Measurements from ENCODE around the gene RNF157.

Gene RNF157

DNA sequence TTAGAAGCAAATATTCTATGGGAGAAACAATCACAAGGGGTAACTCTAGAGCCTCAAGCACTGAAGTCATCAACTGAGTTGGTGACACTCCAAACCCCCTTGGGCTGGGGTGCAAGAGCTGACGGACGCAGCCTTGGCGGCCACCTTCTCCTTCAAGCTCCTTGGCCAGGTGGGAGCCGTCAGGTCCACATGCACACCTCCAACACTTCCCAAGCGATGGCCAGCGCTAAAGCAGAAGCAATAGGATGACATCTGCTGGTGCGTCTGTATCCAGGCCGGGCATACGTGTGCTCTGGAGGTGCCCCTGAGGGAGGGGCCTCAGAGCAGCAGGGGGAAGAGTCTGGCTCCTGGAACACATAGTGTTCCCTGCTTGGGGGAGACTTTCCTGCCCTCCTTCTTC lies 87.1 kb downstream of the RNF157 start:
- TF ChIP-seq, protein P1, sequence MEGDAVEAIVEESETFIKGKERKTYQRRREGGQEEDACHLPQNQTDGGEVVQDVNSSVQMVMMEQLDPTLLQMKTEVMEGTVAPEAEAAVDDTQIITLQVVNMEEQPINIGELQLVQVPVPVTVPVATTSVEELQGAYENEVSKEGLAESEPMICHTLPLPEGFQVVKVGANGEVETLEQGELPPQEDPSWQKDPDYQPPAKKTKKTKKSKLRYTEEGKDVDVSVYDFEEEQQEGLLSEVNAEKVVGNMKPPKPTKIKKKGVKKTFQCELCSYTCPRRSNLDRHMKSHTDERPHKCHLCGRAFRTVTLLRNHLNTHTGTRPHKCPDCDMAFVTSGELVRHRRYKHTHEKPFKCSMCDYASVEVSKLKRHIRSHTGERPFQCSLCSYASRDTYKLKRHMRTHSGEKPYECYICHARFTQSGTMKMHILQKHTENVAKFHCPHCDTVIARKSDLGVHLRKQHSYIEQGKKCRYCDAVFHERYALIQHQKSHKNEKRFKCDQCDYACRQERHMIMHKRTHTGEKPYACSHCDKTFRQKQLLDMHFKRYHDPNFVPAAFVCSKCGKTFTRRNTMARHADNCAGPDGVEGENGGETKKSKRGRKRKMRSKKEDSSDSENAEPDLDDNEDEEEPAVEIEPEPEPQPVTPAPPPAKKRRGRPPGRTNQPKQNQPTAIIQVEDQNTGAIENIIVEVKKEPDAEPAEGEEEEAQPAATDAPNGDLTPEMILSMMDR (IDR thresholded peaks at IDR 0.05) = no peak

DNA sequence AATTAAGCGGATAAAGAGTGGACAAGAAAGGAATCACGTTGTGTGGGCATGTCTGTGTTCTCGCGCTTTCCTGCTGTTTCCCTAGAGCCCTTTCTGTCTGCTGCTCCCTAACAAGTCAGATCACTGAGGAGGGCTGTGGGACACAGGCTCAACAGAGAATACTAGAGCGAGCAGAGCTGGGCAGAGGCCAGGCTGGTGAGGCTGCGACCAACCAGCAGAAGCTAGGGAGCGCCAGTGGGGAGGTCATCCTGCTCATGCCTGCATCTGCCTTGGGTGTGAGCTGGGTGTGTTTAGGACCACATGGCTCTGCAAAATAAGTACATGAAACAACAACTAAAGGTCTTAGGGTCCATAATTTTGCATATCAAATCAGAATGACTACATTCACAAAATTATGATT lies 87.7 kb downstream of the RNF157 start:
- TF ChIP-seq, protein P1 (IDR thresholded peaks at IDR 0.05) = no peak

DNA sequence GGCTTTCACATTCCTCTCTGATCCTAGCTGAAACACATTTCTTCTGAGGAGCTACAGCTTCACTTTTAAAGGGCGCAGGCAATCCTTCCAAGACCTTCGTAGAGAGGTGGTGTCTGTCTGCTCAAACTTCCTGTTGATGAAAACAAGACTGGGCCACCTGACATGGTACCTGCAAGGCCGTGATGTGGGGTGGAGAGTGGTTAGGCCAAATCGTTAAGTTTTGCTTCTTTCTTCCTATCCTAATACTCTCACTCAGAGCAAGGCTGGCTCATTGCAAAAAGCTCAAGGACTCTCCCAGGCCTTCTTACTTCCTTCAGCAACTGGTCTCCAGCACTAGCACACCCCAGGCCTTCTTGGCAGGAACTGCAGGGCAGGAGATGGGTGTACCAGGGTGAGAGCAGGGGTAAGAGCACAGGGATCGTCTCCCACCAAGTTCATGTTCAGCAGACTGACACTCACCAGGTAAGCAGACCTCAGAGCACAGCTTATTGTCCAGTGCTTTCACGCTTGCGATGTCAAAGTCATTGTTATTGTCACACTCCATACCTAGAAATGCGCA lies 88.3 kb downstream of the RNF157 start:
- TF ChIP-seq, protein P1 (IDR thresholded peaks at IDR 0.05) = no peak

DNA sequence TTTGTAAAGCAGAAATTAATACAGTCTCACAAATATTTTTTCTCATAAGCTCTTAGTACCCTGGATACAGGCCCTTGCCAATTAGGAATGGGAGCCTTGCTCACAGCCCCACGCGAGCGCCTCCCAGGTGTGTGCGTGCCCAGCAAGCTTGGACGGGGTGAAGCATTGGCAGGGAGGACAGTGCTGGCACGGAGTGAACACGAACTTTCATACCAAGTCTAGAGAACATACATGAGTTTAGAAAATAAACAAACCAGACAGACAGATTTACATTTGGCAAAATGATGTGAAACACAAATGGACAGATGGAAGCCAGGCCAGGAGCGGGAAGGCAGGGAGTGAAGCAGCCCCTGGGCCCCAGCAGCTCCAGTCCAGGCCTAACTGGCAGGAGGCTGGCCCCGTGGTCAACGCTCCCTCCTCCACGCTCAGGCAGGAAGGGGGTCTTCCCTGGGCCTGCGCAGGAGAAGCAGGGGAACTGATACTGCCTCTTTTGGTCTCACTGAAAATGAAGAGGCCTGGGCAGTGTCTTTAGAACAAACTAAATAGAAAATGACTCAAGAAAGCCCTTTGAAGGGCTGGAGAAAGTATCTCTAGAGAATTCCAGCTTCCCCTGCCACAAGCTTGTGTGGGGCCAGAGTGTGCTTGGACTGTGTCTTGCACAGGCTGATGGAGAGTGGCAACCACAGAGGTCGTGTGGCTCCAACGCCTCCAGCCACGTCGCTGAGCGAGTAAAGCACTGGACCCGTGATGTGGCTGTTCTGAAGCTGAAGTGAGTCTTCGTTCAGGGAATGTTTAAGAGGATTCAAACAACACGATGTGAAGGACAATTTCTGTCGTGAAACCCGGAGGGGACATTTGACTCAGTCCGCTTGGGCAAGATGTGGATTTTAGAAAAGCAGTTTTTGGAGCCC lies 89.3 kb downstream of the RNF157 start:
- TF ChIP-seq, protein P1 (IDR thresholded peaks at IDR 0.05) = no peak

DNA sequence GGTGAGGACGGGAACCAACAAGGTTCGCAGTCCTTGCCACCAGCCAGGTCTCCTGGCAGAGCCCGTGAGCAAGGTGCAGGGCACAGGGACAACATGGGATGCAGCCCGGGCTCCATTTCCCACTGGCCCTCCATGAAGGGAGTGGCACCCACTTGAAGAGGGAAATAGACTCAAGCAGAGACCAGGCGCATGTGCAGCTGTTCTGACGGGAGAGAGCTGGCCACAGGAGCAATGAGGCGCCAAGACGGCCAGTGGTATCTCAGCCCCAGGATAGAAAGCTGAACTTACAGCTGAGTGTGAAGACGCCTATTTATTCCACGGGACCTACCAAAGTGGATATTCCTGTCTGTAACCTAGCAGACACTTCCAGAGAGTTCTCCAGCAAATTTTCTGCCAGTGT lies 91.1 kb downstream of the RNF157 start:
- TF ChIP-seq, protein P1 (IDR thresholded peaks at IDR 0.05) = no peak

DNA sequence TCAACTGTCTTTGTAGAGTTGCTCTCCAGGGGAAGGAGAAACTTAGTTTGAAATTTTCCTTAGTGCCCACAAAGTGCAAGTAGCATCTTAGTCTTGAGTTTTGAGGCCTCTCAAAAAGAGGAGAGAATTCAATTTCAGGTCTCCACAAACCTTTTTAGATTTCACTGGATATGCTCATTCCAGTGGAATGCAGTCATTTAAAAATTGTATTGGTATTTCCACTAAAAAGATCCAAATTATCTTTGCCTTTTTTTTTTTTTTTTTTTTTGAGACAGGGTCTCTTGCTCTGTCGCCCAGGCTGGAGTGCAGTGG lies 92.3 kb downstream of the RNF157 start:
- TF ChIP-seq, protein P1 (IDR thresholded peaks at IDR 0.05) = no peak; the same call in 1 of the 2 replicates

DNA sequence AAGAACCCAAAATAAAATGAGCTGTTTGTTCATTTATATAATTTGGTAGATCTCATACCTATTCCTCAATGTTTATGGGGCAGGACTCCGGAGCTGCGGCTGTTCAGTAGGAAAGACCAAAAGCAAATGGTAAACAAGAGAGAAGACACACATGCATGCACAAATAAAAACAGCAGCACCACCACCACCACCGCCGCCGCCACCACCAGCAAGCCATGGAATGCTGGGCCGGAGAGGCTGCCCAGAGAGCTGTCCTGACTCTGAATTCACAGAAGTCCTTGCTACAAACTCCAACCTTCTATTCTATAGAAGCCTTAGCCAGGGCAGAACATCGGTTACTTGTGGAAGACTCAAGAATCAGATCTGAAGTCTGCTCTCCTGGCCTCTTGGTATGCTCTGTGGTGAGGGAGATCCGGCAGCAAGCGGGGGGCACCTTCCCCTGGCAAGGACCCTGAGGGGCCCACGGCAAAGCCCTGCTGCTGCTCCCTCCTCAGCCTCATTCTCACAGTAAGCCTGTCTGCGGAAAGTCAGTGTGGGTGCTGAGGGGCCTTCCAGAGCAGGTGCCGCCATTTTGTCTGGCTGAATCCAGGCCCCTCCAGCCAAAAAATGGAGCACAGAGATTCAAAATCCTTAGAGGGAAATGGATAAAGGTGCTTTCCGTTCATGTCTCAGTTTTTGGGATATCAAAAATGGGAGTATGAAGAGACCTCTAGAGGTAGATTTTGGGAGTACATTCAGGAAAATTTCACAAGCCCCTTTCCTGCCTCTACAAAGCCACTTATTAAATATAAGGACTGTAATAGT lies 92.9 kb downstream of the RNF157 start:
- TF ChIP-seq, protein P1 (IDR thresholded peaks at IDR 0.05) = peak; percentile 57

Data from LNCAP (cell line).